NT2/D1 (cell line): Measurements from ENCODE around the gene TSPAN9.

Source experiments
- SUZ12 ChIP-seq: IDR thresholded peaks from 2 replicates; pipeline ENCODE4 v1.6.1; 2011; ENCODE audit not compliant: insufficient read length, insufficient read depth; ENCODE audit errors: extremely low read depth
- YY1 ChIP-seq: IDR thresholded peaks from 2 replicates; pipeline ENCODE4 v1.6.1; 2011; ENCODE audit not compliant: insufficient read length, insufficient read depth
- ZNF274 ChIP-seq: IDR thresholded peaks from 2 replicates; pipeline ENCODE4 v1.6.1; 2011; ENCODE audit warnings: mild to moderate bottlenecking, low read depth, low read length

DNA sequence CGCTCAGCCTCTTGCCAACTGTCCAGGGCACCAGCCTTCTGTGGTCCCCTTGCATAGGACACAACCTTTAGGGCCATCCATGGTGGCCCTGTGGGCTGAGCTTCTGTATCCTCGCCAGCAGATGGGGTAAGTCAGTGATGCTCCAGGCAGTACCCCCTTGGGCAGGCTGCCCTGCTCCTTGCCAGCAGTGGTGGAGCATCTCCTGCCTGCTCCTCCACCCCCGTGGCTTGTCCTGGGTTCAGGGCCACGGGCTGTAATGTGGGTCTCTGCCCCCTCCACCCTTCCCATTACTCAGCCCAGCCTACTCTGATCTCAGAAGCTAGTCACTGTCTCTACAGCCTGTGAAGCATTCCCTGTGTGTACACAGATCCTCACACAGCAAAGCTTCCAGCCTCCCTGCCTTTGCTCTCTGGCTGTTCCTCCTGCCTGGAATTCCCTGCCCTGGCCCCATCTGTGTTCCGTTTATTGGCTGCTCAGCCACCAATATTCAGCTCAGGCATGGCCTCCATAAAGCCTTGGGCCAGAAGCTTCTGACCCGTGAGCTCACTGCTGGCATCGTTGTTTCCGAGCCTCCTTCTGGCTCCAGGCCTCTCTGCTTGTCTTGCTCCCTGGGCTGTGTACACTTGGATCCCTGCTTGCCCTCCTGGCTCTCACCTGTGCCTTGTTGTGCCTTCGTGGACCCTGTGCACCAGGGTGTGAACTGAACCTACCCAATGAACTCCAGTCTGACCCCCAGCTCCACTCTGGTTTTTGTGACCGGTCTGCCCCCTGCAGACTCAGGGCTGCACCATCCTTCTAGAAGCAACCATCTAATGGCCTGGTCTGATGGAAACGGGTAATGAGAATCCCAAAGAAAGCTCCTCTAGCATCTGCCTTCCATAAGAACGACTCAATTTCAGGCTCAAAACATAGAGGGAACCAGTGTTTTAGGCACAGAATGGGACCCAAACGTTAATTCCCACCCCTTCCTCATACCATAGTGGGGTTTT lies 236.8 kb downstream of the TSPAN9 start:
- TF ChIP-seq ZNF274 (no peak), SUZ12 (no peak), YY1 (no peak)
